A549 (cell line): ENCODE measurements around the gene FMO4. TPM values are rescaled to one million over a fixed set of nuclear protein-coding genes. Genes with fewer than 3 reads are reported as not detected.

ENCODE experiments used
- ATAC-seq, 2 experiments: fragments of 200-7000 bp in 1 of 2; fragments of >200 bp in 1 of 2; cut with Nextera tagmentation in 1 of 2; cut with Tn5 transposase in 1 of 2; 3 replicates each; pipeline versions ENCODE4 v1.8.0 to v1.9.1; 2018 to 2020; ENCODE audit warnings: mild to moderate bottlenecking in 1 of 2, moderate library complexity in 1 of 2
- CTCF ChIA-PET: fragments of 300-600 bp; sonication (Branson Sonifier 250); formaldehyde crosslinking; extraction: SDS; loops from one replicate; lab custom pipeline; 2021; ENCODE audit warnings: antibody characterized with exemption, inconsistent platforms; lab: Yijun Ruan, JAX
- POLR2A ChIA-PET: fragments of 350-600 bp; formaldehyde crosslinking; extraction: SDS; loops from one replicate; lab custom pipeline; 2021; ENCODE audit warnings: antibody characterized with exemption, inconsistent platforms; lab: Yijun Ruan, JAX
- DNase-seq, 2 experiments: peaks; one replicate each; pipeline versions ENCODE4 v3.0.0 to v3.0.0-alpha.2; 2011 to 2016; ENCODE audit warnings: low read depth in 1 of 2, low spot score in 1 of 2
- FAIRE-seq: peaks from 2 replicates; lab custom pipeline; 2011; peaks lifted over from hg19 to GRCh38; lab: Jason Lieb, UNC
- H3K27ac ChIP-seq, 2 experiments: fragments of >200 bp; sonication (Bioruptor Twin); formaldehyde crosslinking; 3 replicates each; pipeline ENCODE4 v1.5.1; 2016 to 2017
- H3K4me1 ChIP-seq: fragments of >200 bp; sonication (Bioruptor Twin); formaldehyde crosslinking; 3 replicates; pipeline ENCODE4 v1.6.1; 2016
- H3K4me2 ChIP-seq: fragments of >200 bp; sonication (Bioruptor Twin); formaldehyde crosslinking; 3 replicates; pipeline ENCODE4 v1.6.1; 2016
- H3K4me3 ChIP-seq: fragments of >200 bp; sonication (Bioruptor Twin); formaldehyde crosslinking; 3 replicates; pipeline ENCODE4 v1.5.1; 2016
- H3K9me3 ChIP-seq: fragments of >200 bp; sonication (Bioruptor Twin); formaldehyde crosslinking; 3 replicates; pipeline ENCODE4 v1.6.1; 2016
- BHLHE40 ChIP-seq: IDR thresholded peaks from 2 replicates; pipeline ENCODE4 v1.6.1; 2012; ENCODE audit warnings: low read depth, low read length, inconsistent platforms
- CBX8 ChIP-seq: fragments of 200-600 bp; sonication (generic); IDR thresholded peaks from 2 replicates; pipeline ENCODE4 v1.6.1; 2016
- EP300 ChIP-seq, 2 experiments: fragments of >200 bp; sonication (Bioruptor Twin); formaldehyde crosslinking; IDR thresholded peaks; 2 replicates in 1 of 2; 3 replicates in 1 of 2; pipeline ENCODE4 v1.6.1; 2016 to 2017
- FOSB ChIP-seq: fragments of 250-450 bp; sonication (Bioruptor Pico); IDR thresholded peaks from 2 replicates; pipeline ENCODE4 v1.5.0; 2020; ENCODE audit warnings: mild to moderate bottlenecking, moderate library complexity
- FOSL2 ChIP-seq, 2 experiments: fragments of 450-650 bp in 1 of 2; fragments of >200 bp in 1 of 2; sonication (Bioruptor Twin) in 1 of 2; formaldehyde crosslinking; IDR thresholded peaks; 2 replicates each; pipeline versions ENCODE4 v1.5.0 to v1.6.1; 2016 to 2020; ENCODE audit warnings: mild to moderate bottlenecking in 1 of 2, moderate library complexity in 1 of 2
- HOXA7 ChIP-seq: fragments of 250-450 bp; sonication (Bioruptor Pico); IDR thresholded peaks from 2 replicates; pipeline ENCODE4 v1.5.0; 2020; ENCODE audit warnings: mild to moderate bottlenecking, moderate library complexity
- HOXB13 ChIP-seq: fragments of 250-450 bp; sonication (Bioruptor Pico); IDR thresholded peaks from 2 replicates; pipeline ENCODE4 v1.5.0; 2020; ENCODE audit warnings: low read depth, mild to moderate bottlenecking, moderate library complexity
- JUN ChIP-seq, 2 experiments: fragments of >200 bp; sonication (Bioruptor Twin); formaldehyde crosslinking; IDR thresholded peaks; 2 replicates in 1 of 2; 3 replicates in 1 of 2; pipeline ENCODE4 v1.6.1; 2016 to 2017
- RAD21 ChIP-seq, 2 experiments: fragments of >200 bp in 1 of 2; sonication (Bioruptor Twin) in 1 of 2; formaldehyde crosslinking in 1 of 2; IDR thresholded peaks in 1 of 2; conservative IDR thresholded peaks in 1 of 2; 2 replicates in 1 of 2; 3 replicates in 1 of 2; pipeline ENCODE4 v1.6.1; 2012 to 2018; ENCODE audit warnings: inconsistent platforms in 1 of 2
- RNF2 ChIP-seq: fragments of 200-600 bp; sonication (generic); IDR thresholded peaks from 2 replicates; pipeline ENCODE4 v1.6.1; 2016; ENCODE audit warnings: low read depth, mild to moderate bottlenecking, antibody characterized with exemption, moderate library complexity, borderline replicate concordance
- TFCP2L1 ChIP-seq: fragments of 250-450 bp; sonication (Bioruptor Pico); IDR thresholded peaks from 2 replicates; pipeline ENCODE4 v1.5.0; 2021; ENCODE audit warnings: mild to moderate bottlenecking
- TP53 ChIP-seq: fragments of 250-450 bp; sonication (Bioruptor Pico); IDR thresholded peaks from 2 replicates; pipeline ENCODE4 v1.5.0; 2021; ENCODE audit warnings: mild to moderate bottlenecking, moderate library complexity
- ZC3H11A ChIP-seq: fragments of 450-650 bp; IDR thresholded peaks from 2 replicates; pipeline ENCODE4 v1.6.1; 2014; ENCODE audit warnings: antibody characterized with exemption, mild to moderate bottlenecking
- WGBS: methylation state at CpG from one replicate; pipeline ENCODE4 v1.1.6; 2017; ENCODE audit errors: missing lambda C conversion rate; 5-methylcytosine and 5-hydroxymethylcytosine counted together
- polyA plus RNA-seq, 4 experiments: library from polyadenylated mRNA; depleted of rRNA in 3 of 4; stranded (reverse); fragments of >200 nt; fragmentation: RNase III in 1 of 4; extraction: RNeasy Plus Mini Kit Qiagen cat#74134 plus additional on column Dnase treatment in 1 of 4; gene quantifications; 2 replicates in 3 of 4; 3 replicates in 1 of 4; pipeline ENCODE4 v1.2.3, GENCODE V29; 2011 to 2017
- TF ChIP-seq, protein P1 (sequence below): fragments of >200 bp; sonication (Bioruptor Twin); formaldehyde crosslinking; IDR thresholded peaks from 2 replicates; pipeline ENCODE4 v1.6.1; 2016
- TF ChIP-seq, protein P2 (sequence below): fragments of 250-450 bp; sonication (Bioruptor Pico); IDR thresholded peaks from 2 replicates; pipeline ENCODE4 v1.5.0; 2020; ENCODE audit warnings: low read depth, mild to moderate bottlenecking, moderate library complexity
- TF ChIP-seq, protein P3 (sequence below): fragments of >200 bp; sonication (Bioruptor Twin); formaldehyde crosslinking; IDR thresholded peaks from 3 replicates; pipeline ENCODE4 v1.5.1; 2016
- TF ChIP-seq, protein P4 (sequence below): IDR thresholded peaks from 2 replicates; pipeline ENCODE4 v1.6.1; 2012
- TF ChIP-seq, protein P5 (sequence below): fragments of 200-600 bp; sonication (generic); IDR thresholded peaks from 2 replicates; pipeline ENCODE4 v1.6.1; 2016; ENCODE audit warnings: antibody characterized with exemption, mild to moderate bottlenecking, moderate library complexity
- TF ChIP-seq, protein P6 (sequence below): IDR thresholded peaks from 2 replicates; pipeline ENCODE4 v1.6.1; 2012; ENCODE audit warnings: low read depth, borderline replicate concordance

The FMO4 gene
- polyA plus RNA-seq, 2 of the 4 experiments (the other 2 are of a cell fraction) = 0.32 to 1.9 TPM

DNA sequence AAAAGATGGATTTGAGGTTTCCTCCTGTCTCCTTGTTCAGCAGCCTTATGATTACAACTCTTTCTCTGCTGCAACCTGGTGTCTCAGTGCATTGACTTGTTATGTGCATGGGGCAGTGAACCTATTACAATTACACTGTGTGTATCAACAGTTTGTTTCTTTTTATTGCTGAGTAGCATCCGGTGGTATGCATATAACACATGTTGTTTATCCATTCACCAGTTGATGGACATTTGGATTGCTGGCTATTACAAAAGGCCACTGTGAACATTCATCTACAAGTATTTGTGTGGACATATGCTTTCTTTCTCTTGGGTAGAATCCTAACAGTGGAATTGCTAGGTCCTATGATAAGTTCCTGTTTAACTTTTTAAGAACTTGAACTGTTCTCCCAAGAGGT, 65.9 kb downstream of the FMO4 start (continued):
- TF ChIP-seq, protein P1, sequence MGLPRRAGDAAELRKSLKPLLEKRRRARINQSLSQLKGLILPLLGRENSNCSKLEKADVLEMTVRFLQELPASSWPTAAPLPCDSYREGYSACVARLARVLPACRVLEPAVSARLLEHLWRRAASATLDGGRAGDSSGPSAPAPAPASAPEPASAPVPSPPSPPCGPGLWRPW = no peak
- TF ChIP-seq, protein P2, sequence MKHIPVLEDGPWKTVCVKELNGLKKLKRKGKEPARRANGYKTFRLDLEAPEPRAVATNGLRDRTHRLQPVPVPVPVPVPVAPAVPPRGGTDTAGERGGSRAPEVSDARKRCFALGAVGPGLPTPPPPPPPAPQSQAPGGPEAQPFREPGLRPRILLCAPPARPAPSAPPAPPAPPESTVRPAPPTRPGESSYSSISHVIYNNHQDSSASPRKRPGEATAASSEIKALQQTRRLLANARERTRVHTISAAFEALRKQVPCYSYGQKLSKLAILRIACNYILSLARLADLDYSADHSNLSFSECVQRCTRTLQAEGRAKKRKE (CRISPR knock-in tag) = no peak
- TF ChIP-seq ZC3H11A = no peak
- TF ChIP-seq JUN (IDR thresholded peaks at IDR 0.05) = no peak
- no peak for TF ChIP-seq HOXB13 (CRISPR knock-in tag)

DNA sequence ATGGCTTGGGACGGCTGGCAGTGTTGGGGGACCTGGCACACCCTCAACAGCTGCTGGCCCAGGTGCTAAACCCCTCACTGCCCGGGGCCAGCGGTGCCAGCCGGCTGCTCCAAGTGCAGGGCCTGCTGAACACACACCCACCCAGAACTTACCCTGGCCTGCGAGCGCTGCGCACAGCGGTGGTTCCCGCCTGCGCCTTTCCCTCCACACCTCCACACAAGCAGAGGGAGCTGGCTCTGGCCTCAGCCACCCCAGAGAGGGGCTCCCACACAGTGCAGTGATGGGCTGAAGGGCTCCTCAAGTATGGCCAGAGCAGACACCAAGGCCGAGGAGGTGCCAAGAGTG, 67.9 kb downstream of the FMO4 start:
- H3K9me3 ChIP-seq = 0 out of 3 replicates have a peak, but pooled peaks cover 5% of the 10 kb centered on the region
- CTCF ChIA-PET = no interaction called here
- H3K4me3 ChIP-seq = no peak overlapping the region
- FAIRE-seq = no peak
- DNase-seq = no peak
- no peak overlapping the region for H3K27ac ChIP-seq
- TF ChIP-seq, protein P3, sequence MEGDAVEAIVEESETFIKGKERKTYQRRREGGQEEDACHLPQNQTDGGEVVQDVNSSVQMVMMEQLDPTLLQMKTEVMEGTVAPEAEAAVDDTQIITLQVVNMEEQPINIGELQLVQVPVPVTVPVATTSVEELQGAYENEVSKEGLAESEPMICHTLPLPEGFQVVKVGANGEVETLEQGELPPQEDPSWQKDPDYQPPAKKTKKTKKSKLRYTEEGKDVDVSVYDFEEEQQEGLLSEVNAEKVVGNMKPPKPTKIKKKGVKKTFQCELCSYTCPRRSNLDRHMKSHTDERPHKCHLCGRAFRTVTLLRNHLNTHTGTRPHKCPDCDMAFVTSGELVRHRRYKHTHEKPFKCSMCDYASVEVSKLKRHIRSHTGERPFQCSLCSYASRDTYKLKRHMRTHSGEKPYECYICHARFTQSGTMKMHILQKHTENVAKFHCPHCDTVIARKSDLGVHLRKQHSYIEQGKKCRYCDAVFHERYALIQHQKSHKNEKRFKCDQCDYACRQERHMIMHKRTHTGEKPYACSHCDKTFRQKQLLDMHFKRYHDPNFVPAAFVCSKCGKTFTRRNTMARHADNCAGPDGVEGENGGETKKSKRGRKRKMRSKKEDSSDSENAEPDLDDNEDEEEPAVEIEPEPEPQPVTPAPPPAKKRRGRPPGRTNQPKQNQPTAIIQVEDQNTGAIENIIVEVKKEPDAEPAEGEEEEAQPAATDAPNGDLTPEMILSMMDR = no peak
- TF ChIP-seq, protein P4, sequence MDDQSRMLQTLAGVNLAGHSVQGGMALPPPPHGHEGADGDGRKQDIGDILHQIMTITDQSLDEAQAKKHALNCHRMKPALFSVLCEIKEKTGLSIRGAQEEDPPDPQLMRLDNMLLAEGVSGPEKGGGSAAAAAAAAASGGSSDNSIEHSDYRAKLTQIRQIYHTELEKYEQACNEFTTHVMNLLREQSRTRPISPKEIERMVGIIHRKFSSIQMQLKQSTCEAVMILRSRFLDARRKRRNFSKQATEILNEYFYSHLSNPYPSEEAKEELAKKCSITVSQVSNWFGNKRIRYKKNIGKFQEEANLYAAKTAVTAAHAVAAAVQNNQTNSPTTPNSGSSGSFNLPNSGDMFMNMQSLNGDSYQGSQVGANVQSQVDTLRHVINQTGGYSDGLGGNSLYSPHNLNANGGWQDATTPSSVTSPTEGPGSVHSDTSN = no peak
- TF ChIP-seq RAD21 (conservative IDR thresholded peaks at IDR 0.05 in 1 of 2, IDR thresholded peaks at IDR 0.05 in 1 of 2) (no peak), RNF2 (no peak)
- TF ChIP-seq, protein P5, sequence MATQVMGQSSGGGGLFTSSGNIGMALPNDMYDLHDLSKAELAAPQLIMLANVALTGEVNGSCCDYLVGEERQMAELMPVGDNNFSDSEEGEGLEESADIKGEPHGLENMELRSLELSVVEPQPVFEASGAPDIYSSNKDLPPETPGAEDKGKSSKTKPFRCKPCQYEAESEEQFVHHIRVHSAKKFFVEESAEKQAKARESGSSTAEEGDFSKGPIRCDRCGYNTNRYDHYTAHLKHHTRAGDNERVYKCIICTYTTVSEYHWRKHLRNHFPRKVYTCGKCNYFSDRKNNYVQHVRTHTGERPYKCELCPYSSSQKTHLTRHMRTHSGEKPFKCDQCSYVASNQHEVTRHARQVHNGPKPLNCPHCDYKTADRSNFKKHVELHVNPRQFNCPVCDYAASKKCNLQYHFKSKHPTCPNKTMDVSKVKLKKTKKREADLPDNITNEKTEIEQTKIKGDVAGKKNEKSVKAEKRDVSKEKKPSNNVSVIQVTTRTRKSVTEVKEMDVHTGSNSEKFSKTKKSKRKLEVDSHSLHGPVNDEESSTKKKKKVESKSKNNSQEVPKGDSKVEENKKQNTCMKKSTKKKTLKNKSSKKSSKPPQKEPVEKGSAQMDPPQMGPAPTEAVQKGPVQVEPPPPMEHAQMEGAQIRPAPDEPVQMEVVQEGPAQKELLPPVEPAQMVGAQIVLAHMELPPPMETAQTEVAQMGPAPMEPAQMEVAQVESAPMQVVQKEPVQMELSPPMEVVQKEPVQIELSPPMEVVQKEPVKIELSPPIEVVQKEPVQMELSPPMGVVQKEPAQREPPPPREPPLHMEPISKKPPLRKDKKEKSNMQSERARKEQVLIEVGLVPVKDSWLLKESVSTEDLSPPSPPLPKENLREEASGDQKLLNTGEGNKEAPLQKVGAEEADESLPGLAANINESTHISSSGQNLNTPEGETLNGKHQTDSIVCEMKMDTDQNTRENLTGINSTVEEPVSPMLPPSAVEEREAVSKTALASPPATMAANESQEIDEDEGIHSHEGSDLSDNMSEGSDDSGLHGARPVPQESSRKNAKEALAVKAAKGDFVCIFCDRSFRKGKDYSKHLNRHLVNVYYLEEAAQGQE = no peak
- 0% methylated on average over 1 of the region's 11 CpGs for WGBS
- no peaks in the 10 kb centered on the region for H3K4me1 ChIP-seq
- POLR2A ChIA-PET = no interaction called here
- H3K4me2 ChIP-seq = no peak overlapping the region
- no peak; a peak in 1 of 6 replicates for ATAC-seq

DNA sequence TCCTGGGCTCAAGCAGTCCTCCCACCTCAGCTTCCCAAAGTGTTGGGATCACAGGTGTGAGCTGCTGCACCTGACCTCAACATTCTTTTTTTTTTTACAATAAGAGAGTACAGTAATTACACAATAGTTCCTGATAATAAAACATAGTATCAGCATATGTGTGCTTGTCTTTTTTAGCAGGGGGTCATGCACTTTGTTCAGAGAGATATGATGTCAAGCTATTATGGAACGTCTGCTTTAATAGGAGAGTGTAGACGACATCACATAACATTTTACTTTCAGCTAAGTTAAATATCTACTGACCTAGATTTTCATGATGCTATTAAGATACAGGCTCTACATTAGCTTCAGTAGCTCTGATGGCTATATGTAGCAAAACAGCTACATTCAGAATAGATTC, 70.5 kb downstream of the FMO4 start:
- no peaks in the 10 kb centered on the region for H3K4me1 ChIP-seq
- POLR2A ChIA-PET = no interaction called here
- no peak overlapping the region for H3K4me2 ChIP-seq
- ATAC-seq (no peak), FAIRE-seq (no peak), DNase-seq (no peak)
- H3K27ac ChIP-seq = no peak overlapping the region
- TF ChIP-seq TP53 (CRISPR knock-in tag) (no peak), JUN (IDR thresholded peaks at IDR 0.05) (no peak), RNF2 (no peak), CBX8 (no peak), FOSB (CRISPR knock-in tag) (no peak), FOSL2 (IDR thresholded peaks at IDR 0.05) (no peak), FOSL2 (CRISPR knock-in tag; IDR thresholded peaks at IDR 0.05) (no peak), HOXA7 (CRISPR knock-in tag) (no peak), BHLHE40 (no peak), EP300 (IDR thresholded peaks at IDR 0.05) (no peak), TFCP2L1 (CRISPR knock-in tag) (no peak)
- TF ChIP-seq, protein P6, sequence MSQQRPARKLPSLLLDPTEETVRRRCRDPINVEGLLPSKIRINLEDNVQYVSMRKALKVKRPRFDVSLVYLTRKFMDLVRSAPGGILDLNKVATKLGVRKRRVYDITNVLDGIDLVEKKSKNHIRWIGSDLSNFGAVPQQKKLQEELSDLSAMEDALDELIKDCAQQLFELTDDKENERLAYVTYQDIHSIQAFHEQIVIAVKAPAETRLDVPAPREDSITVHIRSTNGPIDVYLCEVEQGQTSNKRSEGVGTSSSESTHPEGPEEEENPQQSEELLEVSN = no peak
- TF ChIP-seq, protein P3 = no peak
- TF ChIP-seq, protein P1 = no peak
- H3K9me3 ChIP-seq = 0 out of 3 replicates have a peak, but pooled peaks cover 4% of the 10 kb centered on the region
- 16% methylated on average over 2 of the region's 2 CpGs for WGBS
- CTCF ChIA-PET = interaction anchor here (0.8 kb wide), 1 partner anchor 9 kb away, joined by 3 read pairs; no protein-coding TSS in a partner anchor
- H3K4me3 ChIP-seq = no peak overlapping the region
